Measurements from ENCODE around the gene LYVE1. TPM values are rescaled to one million over a fixed set of nuclear protein-coding genes. Genes with fewer than 3 reads are reported as not detected.

LYVE1 gene
- total RNA-seq, 1 donor from 2014 or later, result 62.9 TPM

DNA sequence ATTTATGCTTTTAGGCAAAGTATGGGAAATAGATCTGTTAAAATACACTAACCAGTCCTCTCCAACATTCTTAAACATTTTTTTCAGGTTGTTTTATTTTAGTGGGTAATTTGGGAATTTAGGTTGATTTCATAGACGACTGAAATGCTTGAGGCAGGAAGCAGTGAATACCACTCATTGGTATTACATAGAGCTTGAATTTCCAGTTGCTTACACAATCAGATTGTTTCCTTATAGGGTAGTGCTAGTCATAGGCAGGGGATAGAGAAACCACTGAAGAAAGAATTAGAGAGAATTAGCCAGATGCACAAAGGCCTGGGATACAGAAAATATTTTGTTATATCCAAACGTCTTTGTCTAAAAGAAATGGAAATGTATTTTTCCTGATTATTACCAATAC is 23.9 kb upstream of the LYVE1 start:
- no peak overlapping the region for H3K4me3 ChIP-seq
- no peak for TF ChIP-seq POLR2A (IDR thresholded peaks at IDR 0.05)
- TF ChIP-seq, protein P1, sequence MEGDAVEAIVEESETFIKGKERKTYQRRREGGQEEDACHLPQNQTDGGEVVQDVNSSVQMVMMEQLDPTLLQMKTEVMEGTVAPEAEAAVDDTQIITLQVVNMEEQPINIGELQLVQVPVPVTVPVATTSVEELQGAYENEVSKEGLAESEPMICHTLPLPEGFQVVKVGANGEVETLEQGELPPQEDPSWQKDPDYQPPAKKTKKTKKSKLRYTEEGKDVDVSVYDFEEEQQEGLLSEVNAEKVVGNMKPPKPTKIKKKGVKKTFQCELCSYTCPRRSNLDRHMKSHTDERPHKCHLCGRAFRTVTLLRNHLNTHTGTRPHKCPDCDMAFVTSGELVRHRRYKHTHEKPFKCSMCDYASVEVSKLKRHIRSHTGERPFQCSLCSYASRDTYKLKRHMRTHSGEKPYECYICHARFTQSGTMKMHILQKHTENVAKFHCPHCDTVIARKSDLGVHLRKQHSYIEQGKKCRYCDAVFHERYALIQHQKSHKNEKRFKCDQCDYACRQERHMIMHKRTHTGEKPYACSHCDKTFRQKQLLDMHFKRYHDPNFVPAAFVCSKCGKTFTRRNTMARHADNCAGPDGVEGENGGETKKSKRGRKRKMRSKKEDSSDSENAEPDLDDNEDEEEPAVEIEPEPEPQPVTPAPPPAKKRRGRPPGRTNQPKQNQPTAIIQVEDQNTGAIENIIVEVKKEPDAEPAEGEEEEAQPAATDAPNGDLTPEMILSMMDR (IDR thresholded peaks at IDR 0.05), result no peak
- TF ChIP-seq POLR2AphosphoS5 (IDR thresholded peaks at IDR 0.05; ENCODE audit: insufficient read depth in 1 of 2, low read depth in 1 of 2), result peak in 1 of 2 donors; percentile 87
- intact Hi-C loops (cut with DNase I), result no loop called here
- H3K4me1 ChIP-seq, result peaks cover 32% of the 10 kb centered on the region
- H3K9me3 ChIP-seq, result no peaks in the 10 kb centered on the region
- no peaks in the 10 kb centered on the region for H3K36me3 ChIP-seq
- no peaks in the 10 kb centered on the region for H3K27me3 ChIP-seq
- H3K27ac ChIP-seq, result peak overlapping the region; percentile 58
- DNase-seq (ENCODE audit: extremely low spot score in 2 of 2), result no peak

DNA sequence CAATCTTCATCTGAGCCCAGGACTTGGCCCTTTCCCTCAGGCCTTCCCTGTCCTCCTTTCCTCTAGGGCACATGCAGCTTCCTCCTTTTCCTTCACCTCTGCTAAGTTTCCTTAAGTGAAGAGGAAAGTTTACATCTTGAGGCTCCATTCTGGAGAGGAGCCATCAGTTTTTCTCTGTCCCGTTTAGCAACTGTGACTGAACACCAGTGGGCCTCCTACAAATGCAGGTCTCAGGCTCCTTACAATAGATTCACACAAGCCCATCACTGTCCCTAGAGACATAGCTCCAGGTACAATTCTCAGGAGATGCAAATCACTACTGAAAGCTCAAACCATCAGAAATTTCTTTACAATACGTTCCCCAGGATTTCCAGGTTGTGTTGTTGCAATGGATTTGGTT is 23.3 kb upstream of the LYVE1 start:
- Histone ChIP-seq H3K27me3 (no peaks in the 10 kb centered on the region), H3K36me3 (no peaks in the 10 kb centered on the region), H3K4me3 (no peak overlapping the region), H3K27ac (peak overlapping the region; percentile 57), H3K9me3 (no peaks in the 10 kb centered on the region), H3K4me1 (peaks cover 38% of the 10 kb centered on the region)
- TF ChIP-seq POLR2A (IDR thresholded peaks at IDR 0.05) (no peak), POLR2AphosphoS5 (IDR thresholded peaks at IDR 0.05; ENCODE audit: insufficient read depth in 1 of 2, low read depth in 1 of 2) (no peak)
- TF ChIP-seq, protein P1 (IDR thresholded peaks at IDR 0.05), result no peak
- intact Hi-C loops (cut with DNase I), result no loop called here
- DNase-seq (ENCODE audit: extremely low spot score in 2 of 2), result peak in 1 of 2 donors; percentile 60

DNA sequence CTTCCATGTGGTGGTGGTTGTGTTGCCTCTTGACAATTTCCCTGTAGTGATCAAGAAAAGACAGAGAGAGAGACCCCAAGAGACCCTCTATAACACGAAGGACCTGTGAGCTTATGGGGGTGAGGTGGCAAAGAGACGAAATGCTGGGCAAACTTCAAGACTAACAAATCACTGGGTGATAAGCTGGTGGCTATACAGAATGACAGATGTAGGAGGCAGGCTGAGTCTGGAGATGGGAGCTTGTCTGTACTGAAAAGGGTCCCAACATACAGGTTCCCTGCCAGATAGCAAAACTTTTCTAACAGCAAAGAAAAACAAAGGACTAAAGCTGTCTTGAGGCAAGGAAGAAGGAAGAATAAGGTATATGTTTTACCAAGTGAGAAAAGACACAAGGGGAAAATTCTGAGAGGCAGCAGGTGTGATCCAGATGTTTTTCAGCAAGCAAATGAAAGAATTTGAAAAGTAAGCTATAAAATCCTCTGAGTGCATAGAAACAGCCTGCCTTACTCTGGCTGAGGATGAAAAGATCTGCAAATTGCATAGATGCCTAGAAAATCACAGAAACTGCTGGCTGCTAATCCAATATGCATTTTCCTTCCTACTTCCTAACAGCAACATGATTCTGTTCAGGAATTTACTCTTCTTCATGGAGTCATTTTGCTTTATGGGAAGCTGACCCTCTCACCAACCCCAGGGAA is 21.9 kb upstream of the LYVE1 start:
- no peaks in the 10 kb centered on the region for H3K9me3 ChIP-seq
- H3K27ac ChIP-seq, result peak overlapping the region; percentile 33
- peaks cover 51% of the 10 kb centered on the region for H3K4me1 ChIP-seq
- H3K4me3 ChIP-seq, result no peak overlapping the region
- intact Hi-C loops (cut with DNase I), result no loop called here
- H3K36me3 ChIP-seq, result no peaks in the 10 kb centered on the region
- no peak for TF ChIP-seq POLR2AphosphoS5 (IDR thresholded peaks at IDR 0.05; ENCODE audit: insufficient read depth in 1 of 2, low read depth in 1 of 2)
- H3K27me3 ChIP-seq, result no peaks in the 10 kb centered on the region
- peak in 1 of 2 donors; percentile 60 for DNase-seq (ENCODE audit: extremely low spot score in 2 of 2)

DNA sequence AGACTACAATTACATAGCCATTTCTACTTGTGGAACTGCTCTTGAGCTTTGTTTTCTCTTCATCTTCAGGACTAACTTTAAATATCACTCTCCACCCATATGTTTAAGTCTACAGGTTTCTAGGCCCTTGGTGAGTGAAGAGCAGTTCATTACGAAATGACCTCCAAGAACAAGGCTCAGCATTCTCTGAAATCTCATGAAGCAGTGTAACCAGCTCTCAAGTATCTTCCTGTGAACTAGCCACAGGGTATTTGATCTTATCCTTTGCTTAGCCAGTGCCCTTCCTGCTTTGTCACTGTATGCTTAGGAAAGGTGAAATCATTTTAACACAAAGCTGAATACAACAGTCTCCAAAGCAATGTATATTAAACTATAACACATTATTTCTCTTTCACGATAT is 20.4 kb upstream of the LYVE1 start:
- intact Hi-C loops (cut with DNase I), result no loop called here
- TF ChIP-seq, protein P1 (IDR thresholded peaks at IDR 0.05), result no peak
- TF ChIP-seq POLR2AphosphoS5 (IDR thresholded peaks at IDR 0.05; ENCODE audit: insufficient read depth in 1 of 2, low read depth in 1 of 2), result peak in 1 of 2 donors; percentile 23
- no peaks in the 10 kb centered on the region for H3K9me3 ChIP-seq
- no peaks in the 10 kb centered on the region for H3K36me3 ChIP-seq
- peak overlapping the region; percentile 33 for H3K27ac ChIP-seq
- peaks cover 60% of the 10 kb centered on the region for H3K4me1 ChIP-seq
- H3K4me3 ChIP-seq, result no peak overlapping the region
- H3K27me3 ChIP-seq, result no peaks in the 10 kb centered on the region
- peak in 1 of 2 donors; percentile 32 for DNase-seq (ENCODE audit: extremely low spot score in 2 of 2)

DNA sequence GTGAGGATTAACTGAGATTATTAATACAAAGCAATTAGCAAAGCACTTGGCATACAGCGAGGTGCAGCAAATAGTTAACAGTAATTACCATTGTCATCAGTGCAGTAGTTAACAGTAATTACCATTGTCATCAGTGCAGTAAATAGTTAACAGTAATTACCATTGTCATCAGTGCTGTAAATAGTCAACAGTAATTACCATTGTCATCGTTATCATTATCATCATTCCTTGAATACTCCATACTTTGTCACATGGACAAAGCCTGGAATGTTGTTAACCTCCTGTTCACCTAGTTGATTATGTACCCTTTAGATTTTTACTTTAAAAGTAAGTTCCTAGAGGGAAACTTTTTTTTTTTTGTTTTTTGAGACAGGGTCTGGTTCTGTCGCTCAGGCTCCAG is 19.5 kb upstream of the LYVE1 start:
- peaks cover 63% of the 10 kb centered on the region for H3K4me1 ChIP-seq
- peak overlapping the region; percentile 70 for H3K27ac ChIP-seq

More for the DNA sequence above, 19.5 kb upstream of the LYVE1 start:
- Histone ChIP-seq H3K9me3 (no peaks in the 10 kb centered on the region), H3K36me3 (no peaks in the 10 kb centered on the region), H3K4me3 (no peak overlapping the region), H3K27me3 (no peaks in the 10 kb centered on the region)
- DNase-seq (ENCODE audit: extremely low spot score in 2 of 2), result no peak
- TF ChIP-seq POLR2AphosphoS5 (IDR thresholded peaks at IDR 0.05; ENCODE audit: insufficient read depth in 1 of 2, low read depth in 1 of 2), result no peak
- no peak for TF ChIP-seq POLR2A (IDR thresholded peaks at IDR 0.05)
- TF ChIP-seq, protein P1 (IDR thresholded peaks at IDR 0.05), result no peak
- intact Hi-C loops (cut with DNase I), result no loop called here
